Lung (tissue), 12 donors: Measurements from ENCODE around the gene NSMCE3. TPM values are rescaled to one million over a fixed set of nuclear protein-coding genes. Genes with fewer than 3 reads are reported as not detected.
A peak's percentile ranks its signal among the peaks of the same experiment; 100 is the strongest.

Experiments used
- ATAC-seq: fragments of 200-7000 bp; cut with Tn5 transposase; one replicate; pipeline ENCODE4 v1.9.1; 2020; ENCODE audit warnings: moderate number of reproducible peaks; ENCODE audit not compliant: insufficient read depth, low FRiP score
- DNase-seq, 3 donors: peaks; one replicate each; pipeline ENCODE4 v3.0.0-alpha.2; 2013 to 2017
- H3K27ac ChIP-seq, 2 donors: one replicate each; pipeline ENCODE4 v1.5.1; 2013; ENCODE audit warnings: mild to moderate bottlenecking in 2 of 2, moderate library complexity in 2 of 2, control low read depth in 1 of 2, inconsistent platforms in 1 of 2, low read depth in 1 of 2, low read length in 1 of 2
- H3K27me3 ChIP-seq, 3 donors: one replicate each; pipeline ENCODE4 v1.5.1; 2013; ENCODE audit warnings: low read length in 2 of 3; ENCODE audit not compliant: control insufficient read depth in 3 of 3, insufficient read depth in 3 of 3
- H3K36me3 ChIP-seq, 4 donors: one replicate each; pipeline ENCODE4 v1.5.1; 2013; ENCODE audit warnings: low read length in 4 of 4, mild to moderate bottlenecking in 1 of 4, moderate library complexity in 1 of 4; ENCODE audit not compliant: control insufficient read depth in 4 of 4, insufficient read depth in 4 of 4
- H3K4me1 ChIP-seq, 5 donors: one replicate each; pipeline ENCODE4 v1.5.1; 2013; ENCODE audit warnings: low read length in 5 of 5, mild to moderate bottlenecking in 2 of 5, moderate library complexity in 1 of 5; ENCODE audit not compliant: control insufficient read depth in 5 of 5, insufficient read depth in 5 of 5
- H3K4me3 ChIP-seq: one replicate; pipeline ENCODE4 v1.5.1; 2013; ENCODE audit warnings: mild to moderate bottlenecking, control low read depth, moderate library complexity
- H3K9ac ChIP-seq, 2 donors: one replicate each; pipeline ENCODE4 v1.5.1; 2013; ENCODE audit warnings: low read length in 2 of 2, control low read depth in 1 of 2; ENCODE audit not compliant: insufficient read depth in 1 of 2
- H3K9me3 ChIP-seq, 4 donors: one replicate each; pipeline ENCODE4 v1.5.1; 2013; ENCODE audit warnings: low read length in 3 of 4, mild to moderate bottlenecking in 1 of 4, moderate library complexity in 1 of 4; ENCODE audit not compliant: control insufficient read depth in 4 of 4, insufficient read depth in 3 of 4
- WGBS, 2 donors: extraction: QIAGEN DNeasy Blood & Tissue Kit; methylation state at CpG; one replicate each; pipeline ENCODE4 v1.1.7; 2013; 5-methylcytosine and 5-hydroxymethylcytosine counted together
- polyA plus RNA-seq, 2 donors: library from polyadenylated mRNA; stranded (reverse); fragments of 200-250 nt; gene quantifications; one replicate each; pipeline ENCODE4 v1.2.1, GENCODE V29; 2013
- total RNA-seq, 2 donors: library from RNA; depleted of rRNA in 1 of 2; stranded (reverse); fragments of >200 nt in 1 of 2; gene quantifications; one replicate each; pipeline ENCODE4 v1.2.1, GENCODE V29; 2014 to 2021
- TF ChIP-seq, protein P1 (sequence below): IDR thresholded peaks from 2 replicates; pipeline ENCODE4 v1.5.1; 2012; ENCODE audit warnings: mild to moderate bottlenecking; ENCODE audit errors: control extremely low read depth, extremely low read depth
- donor health status: control.
- donor health status: control.
- donor health status: Bipolar disorder and iron deficiency.
- donor health status: healthy.
- donor health status: DM: yes; HTN: yes; CAD: no.

NSMCE3 gene
- total and polyA plus RNA-seq, 4 donors: 4.8 to 11.4 (median 6.0) TPM

DNA sequence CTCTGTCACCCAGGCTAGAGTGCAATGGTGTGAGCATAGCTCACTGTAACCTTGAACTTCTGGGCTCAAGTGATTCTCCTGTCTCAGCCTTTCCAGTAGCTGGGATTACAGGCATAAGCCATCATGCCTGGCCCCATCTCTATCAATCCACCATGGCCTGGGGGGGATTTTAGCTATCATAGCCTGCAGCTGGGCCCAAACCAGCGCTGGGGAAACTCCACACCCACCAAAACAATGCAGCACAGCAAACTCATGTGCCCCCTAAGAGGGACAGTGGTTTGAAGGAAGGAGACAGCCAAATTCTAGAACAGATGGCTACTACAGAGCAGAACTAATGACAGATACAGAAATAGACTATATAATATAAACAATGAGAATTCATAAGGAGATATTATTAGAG, 13.8 kb upstream of the NSMCE3 start:
- Histone ChIP-seq H3K4me1 (peaks cover 0 to 16% (median 0%) of the 10 kb centered on the region in 5 donors), H3K9me3 (no peaks in the 10 kb centered on the region), H3K27me3 (no peaks in the 10 kb centered on the region), H3K36me3 (no peaks in the 10 kb centered on the region), H3K4me3 (no peak overlapping the region), H3K9ac (no peak overlapping the region), H3K27ac (no peak overlapping the region)
- WGBS, 2 donors: 56 to 68% methylated on average over 1 of the region's 1 CpG
- DNase-seq (peak in 2 of 3 donors; percentile 46 to 69), ATAC-seq (no peak)
- TF ChIP-seq, protein P1, sequence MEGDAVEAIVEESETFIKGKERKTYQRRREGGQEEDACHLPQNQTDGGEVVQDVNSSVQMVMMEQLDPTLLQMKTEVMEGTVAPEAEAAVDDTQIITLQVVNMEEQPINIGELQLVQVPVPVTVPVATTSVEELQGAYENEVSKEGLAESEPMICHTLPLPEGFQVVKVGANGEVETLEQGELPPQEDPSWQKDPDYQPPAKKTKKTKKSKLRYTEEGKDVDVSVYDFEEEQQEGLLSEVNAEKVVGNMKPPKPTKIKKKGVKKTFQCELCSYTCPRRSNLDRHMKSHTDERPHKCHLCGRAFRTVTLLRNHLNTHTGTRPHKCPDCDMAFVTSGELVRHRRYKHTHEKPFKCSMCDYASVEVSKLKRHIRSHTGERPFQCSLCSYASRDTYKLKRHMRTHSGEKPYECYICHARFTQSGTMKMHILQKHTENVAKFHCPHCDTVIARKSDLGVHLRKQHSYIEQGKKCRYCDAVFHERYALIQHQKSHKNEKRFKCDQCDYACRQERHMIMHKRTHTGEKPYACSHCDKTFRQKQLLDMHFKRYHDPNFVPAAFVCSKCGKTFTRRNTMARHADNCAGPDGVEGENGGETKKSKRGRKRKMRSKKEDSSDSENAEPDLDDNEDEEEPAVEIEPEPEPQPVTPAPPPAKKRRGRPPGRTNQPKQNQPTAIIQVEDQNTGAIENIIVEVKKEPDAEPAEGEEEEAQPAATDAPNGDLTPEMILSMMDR: no peak

DNA sequence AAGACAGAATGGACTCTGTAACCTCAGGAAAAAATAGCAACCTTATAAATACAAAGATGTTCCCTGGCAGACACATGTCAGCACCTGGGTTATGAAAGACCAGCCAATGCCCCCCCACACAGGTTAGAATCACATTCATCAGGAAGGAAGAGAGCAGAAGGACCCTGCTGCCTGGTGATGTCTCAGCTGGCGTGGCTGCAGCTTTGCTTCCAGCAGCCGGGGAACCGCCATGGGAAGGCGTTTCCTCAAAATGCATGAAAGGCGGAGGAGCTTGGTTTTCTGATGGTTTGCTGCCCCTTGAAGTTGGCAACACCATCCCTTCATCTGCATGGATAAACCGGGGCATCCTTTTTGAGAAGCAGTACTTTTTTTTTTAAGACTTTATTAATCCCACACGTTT, 10.9 kb upstream of the NSMCE3 start:
- ATAC-seq (no peak), DNase-seq (no peak)
- no peak overlapping the region for H3K4me3 ChIP-seq
- no peaks in the 10 kb centered on the region for H3K36me3 ChIP-seq
- 57 to 61% methylated on average over 7 of the region's 7 CpGs for WGBS, 2 donors
- H3K9me3 ChIP-seq: no peaks in the 10 kb centered on the region
- no peaks in the 10 kb centered on the region for H3K27me3 ChIP-seq
- TF ChIP-seq, protein P1: no peak
- H3K27ac ChIP-seq: no peak overlapping the region
- H3K4me1 ChIP-seq: peaks cover 0 to 16% (median 0%) of the 10 kb centered on the region in 5 donors
- H3K9ac ChIP-seq: no peak overlapping the region

DNA sequence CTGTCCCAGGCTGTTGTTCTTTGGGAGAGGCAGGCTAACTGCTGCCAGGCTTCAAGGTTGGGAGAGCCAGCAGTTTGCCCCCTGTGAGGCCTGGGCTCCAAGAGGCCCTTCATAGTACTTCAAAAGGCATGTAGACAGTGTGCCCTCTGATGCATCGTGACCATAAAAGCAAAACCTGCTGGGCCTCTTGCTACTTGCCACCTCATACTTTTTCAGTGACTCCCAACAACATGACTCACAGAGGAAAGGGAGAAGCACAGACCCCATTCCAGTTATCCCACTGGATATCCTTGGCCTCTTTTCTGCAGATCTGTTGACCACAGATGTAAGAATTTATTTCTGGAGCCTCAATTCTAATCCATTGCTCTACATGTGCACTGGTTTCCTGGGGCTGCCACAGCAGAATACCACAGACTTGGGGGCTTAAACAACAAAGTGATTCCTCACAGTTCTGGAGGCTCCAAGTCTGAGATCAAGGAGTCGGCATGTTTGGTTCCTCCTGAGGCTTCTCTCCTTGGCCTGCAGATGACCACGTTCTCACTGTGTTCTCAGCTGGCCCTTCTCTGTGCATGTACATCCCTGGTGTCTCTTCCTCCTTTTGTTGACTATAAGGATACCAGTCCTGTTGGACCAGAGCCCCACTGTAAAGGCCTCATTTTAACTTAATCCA, 8.9 kb upstream of the NSMCE3 start:
- peaks cover 0 to 12% (median 0%) of the 10 kb centered on the region in 5 donors for H3K4me1 ChIP-seq
- no peak overlapping the region for H3K27ac ChIP-seq
- no peak for ATAC-seq
- H3K36me3 ChIP-seq: no peaks in the 10 kb centered on the region
- no peak overlapping the region for H3K4me3 ChIP-seq
- H3K9me3 ChIP-seq: no peaks in the 10 kb centered on the region
- 72 to 77% methylated on average over 3 of the region's 3 CpGs for whole genome bisulfite sequencing, 2 donors
- H3K9ac ChIP-seq: no peak overlapping the region
- DNase-seq: peak in 1 of 3 donors; percentile 24
- no peaks in the 10 kb centered on the region for H3K27me3 ChIP-seq
- TF ChIP-seq, protein P1: no peak

DNA sequence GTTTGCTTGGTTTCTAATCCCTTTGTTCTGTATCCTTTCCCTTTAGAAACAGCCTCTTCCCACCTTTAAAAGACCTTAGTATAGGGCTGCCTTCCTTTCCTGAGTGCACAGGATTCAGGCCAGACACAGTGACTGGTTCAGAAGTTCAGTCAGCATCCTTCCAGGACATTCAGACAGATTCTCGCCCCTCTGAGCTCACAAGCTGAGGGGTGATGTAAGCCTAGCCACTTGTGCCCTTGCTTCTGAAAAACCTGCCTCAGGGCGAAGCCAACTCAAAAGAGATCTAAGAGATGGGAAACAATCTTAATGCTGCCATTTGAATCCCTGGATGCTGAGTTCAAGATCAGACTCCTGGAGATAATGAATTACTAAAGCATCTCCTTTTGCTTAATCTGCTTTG, 6.7 kb upstream of the NSMCE3 start:
- Histone ChIP-seq H3K9me3 (no peaks in the 10 kb centered on the region), H3K36me3 (no peaks in the 10 kb centered on the region), H3K4me1 (peaks cover 0 to 4% (median 0%) of the 10 kb centered on the region in 5 donors), H3K9ac (no peak overlapping the region), H3K27me3 (no peaks in the 10 kb centered on the region), H3K4me3 (no peak overlapping the region), H3K27ac (no peak overlapping the region)
- WGBS, 2 donors: 87 to 93% methylated on average over 2 of the region's 2 CpGs
- DNase-seq (no peak), ATAC-seq (no peak)
- TF ChIP-seq, protein P1: no peak
